Measurements from ENCODE around the gene SCARB1.

DNA sequence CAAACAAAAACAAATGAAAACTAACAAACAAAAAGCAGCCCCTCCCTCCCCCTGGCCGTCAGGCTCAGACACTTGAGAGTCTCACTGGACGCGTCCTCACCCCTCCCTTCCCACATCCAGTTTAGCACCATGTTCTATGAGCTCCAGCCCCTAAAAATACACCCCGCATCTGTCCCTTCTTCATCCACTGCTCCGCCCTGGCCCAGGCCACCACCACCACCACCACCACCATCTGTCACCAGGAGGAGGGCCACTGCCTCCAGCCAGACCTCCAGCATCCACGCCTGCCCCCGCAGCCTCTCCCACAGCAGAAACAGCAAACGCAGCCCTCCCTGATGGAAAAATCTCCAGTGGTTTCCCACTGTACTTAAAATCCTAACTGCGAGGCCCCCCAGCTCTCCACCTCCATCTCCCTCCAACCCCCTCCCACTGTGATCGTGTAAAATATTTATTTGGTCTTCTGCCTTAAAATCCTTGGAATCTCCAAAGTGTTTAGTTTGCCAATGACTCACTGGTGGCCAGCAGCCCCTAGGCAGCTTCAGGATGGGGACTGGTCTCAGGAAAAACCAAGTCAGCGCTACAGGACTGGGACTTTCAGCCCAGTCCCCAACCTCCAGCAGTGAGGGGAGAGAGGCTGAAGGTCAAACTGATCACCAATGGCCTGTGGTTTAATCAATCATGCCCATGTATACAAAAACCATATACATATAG, 95.1 kb downstream of the SCARB1 start:
- TF ChIP-seq, protein P1, sequence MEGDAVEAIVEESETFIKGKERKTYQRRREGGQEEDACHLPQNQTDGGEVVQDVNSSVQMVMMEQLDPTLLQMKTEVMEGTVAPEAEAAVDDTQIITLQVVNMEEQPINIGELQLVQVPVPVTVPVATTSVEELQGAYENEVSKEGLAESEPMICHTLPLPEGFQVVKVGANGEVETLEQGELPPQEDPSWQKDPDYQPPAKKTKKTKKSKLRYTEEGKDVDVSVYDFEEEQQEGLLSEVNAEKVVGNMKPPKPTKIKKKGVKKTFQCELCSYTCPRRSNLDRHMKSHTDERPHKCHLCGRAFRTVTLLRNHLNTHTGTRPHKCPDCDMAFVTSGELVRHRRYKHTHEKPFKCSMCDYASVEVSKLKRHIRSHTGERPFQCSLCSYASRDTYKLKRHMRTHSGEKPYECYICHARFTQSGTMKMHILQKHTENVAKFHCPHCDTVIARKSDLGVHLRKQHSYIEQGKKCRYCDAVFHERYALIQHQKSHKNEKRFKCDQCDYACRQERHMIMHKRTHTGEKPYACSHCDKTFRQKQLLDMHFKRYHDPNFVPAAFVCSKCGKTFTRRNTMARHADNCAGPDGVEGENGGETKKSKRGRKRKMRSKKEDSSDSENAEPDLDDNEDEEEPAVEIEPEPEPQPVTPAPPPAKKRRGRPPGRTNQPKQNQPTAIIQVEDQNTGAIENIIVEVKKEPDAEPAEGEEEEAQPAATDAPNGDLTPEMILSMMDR (IDR thresholded peaks at IDR 0.05) = no peak
- TF ChIP-seq POLR2A (IDR thresholded peaks at IDR 0.05) = no peak

All from tibial nerve (tissue), 3 donors.